ENCODE data around the gene CD209.
"Not testable (repeated sequence)": the region's sequence is repeated elsewhere in the genome, so short reads cannot be mapped to it uniquely, and the experiment has no call there.

The CD209 gene

DNA sequence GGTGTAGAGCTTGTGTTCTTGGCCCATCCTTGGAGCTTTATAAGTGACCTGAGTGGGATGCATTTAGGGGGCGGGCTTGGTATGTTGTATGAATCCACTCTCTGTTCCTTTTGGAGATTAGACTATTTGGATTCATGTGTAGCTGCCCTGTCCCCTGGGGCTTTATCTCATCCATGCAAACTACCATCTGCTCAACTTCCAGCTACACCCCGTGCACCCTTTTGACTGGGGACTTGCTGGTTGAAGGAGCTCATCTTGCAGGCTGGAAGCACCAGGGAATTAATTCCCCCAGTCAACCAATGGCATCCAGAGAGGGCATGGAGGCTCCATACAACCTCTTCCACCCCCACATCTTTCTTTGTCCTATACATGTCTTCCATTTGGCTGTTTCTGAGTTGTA lies 21.8 kb upstream of the CD209 start:
- no peak for DNase-seq (ENCODE audit: low spot score)

DNA sequence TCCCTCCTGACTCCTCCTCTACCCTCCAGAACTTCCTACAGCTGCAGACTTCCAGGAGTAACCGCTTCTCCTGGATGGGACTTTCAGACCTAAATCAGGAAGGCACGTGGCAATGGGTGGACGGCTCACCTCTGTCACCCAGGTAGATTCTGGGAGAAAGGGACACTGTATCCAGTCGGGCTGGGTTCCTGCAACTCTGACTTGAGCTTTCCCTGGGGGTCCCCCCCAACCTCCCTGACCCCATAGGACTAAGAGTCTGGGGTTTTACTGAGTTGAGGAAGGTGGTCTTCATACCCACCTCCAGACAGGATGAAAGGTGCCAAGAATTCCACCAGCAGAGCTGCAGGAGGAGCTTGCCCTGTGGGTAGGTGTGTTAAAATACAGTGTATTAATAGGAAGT lies 20.2 kb upstream of the CD209 start:
- no peak for DNase-seq (ENCODE audit: low spot score)

DNA sequence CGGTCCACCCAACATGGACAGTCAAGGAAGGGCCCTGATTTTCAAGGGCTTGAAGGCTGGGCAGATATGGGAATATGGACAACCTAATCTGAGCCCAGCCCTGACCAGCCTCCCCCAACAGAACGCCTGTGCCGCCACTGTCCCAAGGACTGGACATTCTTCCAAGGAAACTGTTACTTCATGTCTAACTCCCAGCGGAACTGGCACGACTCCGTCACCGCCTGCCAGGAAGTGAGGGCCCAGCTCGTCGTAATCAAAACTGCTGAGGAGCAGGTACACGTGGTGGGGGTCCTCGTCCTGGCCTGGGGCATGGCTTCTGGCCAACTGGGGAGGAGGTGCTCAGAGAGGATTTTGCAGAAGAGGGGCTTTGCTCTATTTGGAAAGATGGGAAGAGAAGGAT lies 19.2 kb upstream of the CD209 start:
- DNase-seq (ENCODE audit: low spot score) = no peak

GRCh38 chr19:7765043-7765442 lies 17.7 kb upstream of the CD209 start:
- DNase-seq (ENCODE audit: low spot score) = not testable (repeated sequence)

DNA sequence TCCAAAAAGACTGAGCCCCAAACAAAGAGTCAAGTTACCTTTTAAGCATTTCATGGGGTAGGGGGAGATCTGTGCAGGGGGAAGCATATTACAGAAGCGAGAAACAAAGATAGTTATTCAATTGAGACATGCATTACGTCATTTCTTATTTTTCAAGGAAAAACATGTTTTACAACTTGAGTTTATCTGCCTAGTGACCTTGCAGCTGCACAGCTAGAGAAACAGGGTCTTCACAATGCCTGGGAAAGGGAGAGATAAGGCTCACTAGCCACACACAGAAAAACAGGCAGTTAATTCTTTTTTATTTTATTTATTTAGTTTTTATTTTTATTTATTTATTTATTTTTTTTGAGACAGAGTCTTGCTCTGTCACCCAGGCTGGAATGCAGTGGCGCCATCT lies 16.8 kb upstream of the CD209 start:
- DNase-seq (ENCODE audit: low spot score) = not testable (repeated sequence)

DNA sequence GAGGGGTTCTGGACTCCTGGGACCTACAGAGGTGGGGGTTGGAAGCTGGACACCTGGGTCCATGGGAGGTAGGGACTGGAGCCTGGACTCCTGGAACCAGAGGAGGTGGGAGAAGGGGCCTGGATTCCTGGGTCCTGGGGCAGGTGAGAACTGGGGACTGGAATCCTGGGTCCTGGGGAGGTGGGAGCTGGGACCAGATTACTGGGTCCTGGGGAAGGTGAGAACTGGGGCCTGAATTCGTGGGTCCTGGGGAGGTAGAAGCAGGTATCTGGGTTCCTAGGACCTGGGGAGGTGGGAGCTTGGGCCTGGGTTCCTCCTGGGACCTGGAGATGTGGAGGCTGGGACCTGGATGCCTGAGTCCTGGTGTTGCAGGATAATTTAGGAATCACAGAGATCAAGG lies 16.4 kb upstream of the CD209 start:
- DNase-seq (ENCODE audit: low spot score) = no peak

DNA sequence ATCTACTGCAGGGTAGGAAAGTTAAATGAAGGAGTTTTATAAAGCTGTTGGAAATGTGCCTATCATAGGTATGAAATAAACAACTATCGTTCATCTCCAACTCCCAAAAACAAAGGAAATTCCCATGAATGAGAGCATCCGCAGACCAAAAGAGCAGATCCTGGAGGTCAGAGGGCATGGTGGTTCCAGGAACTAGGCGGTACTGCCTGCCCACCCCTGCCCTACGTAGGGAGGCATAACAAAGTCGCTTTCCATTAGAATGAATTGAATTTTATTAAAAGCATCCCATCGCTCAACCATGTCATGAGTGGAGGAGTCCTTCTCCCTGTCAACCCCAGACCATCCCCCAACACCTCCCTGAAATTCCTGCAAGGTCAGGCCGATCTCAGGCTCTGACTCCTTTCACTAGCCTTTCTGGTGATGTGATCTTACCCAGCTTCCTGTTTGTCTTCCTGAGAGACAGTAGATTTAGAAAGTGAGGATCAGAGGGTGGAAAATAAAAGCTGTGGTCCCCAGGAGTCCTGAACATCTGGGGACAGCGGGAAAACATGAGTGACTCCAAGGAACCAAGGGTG lies 15.5 kb upstream of the CD209 start, which contains the start of gene CLEC4M:
Gene CLEC4M, plus strand, starts transcription at position 525 of the 575 bp plus-strand sequence. Its CDS starts 24 bp downstream, at position 549.
- DNase-seq (ENCODE audit: low spot score) = no peak

DNA sequence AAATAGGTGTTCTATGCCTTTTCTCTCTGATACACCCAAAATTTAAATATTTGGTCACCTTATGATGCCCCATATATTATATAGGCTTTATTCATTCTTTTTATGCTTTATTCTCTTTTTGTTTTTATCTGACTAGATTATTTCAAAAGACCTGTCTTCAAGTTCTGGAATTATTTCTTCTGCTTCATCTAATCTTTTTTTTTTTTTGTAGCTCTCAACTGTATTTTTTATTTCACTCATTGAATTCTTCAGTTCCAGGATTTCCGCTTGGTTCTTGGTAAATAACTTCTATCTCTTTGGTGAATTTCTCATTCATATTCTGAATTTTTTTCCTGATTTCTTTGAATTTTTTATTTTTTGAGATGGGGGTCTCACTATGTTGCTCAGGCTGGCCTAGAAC lies 11.8 kb upstream of the CD209 start:
- no peak for DNase-seq (ENCODE audit: low spot score)

- DNase-seq (ENCODE audit: low spot score) = no peak
Measured at GRCh38 chr19:7757358-7757757, 10.0 kb upstream of the CD209 start.

DNA sequence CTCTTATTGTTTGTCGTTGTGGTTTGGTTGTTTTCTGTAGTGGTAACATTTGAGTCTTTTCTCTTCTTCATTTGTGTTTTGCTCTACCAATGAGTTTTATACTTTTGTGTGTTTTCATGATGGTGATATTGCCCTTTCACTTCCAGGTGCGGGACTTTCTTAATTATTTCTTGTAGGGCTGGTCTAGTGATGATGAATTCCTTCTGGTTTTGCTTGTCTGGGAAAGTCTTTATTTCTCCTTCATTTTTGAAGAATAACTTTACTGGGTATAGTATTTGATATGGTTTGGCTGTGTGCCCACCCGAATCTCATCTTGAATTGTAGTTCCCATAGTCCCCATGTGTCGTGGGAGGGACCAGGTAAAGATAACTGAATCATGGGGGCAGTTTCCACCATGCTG lies 8.9 kb upstream of the CD209 start:
- no peak for DNase-seq (ENCODE audit: low spot score)

DNA sequence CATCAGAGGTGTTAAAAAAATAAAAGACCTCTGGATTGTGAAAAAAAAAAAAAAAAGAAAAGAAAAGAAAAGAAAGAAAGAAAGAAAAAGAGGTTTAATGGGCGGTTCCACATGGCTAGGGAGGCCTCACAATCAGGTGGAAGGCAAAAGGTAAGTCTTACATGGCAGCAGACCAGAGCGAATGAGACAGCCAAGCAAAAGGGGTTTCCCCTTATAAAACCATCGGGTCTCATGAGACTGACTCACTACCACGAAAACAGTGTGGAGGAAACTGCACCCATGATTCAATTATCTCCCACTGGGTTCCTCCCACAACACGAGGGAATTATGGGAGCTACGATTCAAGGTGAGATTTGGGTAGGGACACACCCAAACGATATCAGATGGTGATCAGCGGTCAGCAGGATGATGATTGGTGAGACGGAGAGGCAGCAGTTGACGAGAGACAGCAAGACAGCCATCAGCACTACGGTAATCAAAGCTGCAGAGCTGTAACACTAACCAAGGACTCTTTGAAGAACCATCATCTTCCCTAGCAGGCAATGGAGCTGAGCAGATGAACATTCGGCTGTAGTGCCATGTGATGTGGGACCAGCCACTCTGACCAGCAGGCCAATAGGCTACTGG lies 3.9 kb upstream of the CD209 start:
- DNase-seq (ENCODE audit: low spot score) = no peak

DNA sequence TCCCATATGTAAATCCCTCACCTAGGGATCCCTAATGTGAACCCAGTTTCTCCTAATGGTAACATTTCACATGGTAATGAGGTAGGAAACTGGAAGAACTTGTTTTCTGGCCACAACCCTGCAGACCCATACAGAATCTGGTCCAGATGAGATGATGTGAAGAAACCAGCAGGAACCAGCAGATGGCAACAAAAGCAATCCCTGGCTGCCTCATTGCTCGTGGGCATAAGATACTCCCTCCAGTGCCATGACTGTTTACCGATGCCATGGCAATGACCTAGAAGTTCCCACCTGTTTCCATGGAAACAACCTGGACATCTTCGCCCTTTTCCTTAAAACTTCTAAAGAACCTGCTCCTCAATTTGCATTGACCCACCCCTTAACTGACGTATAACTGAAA lies 1.4 kb upstream of the CD209 start:
- no peak for DNase-seq (ENCODE audit: low spot score)

- no peak for DNase-seq (ENCODE audit: low spot score)
Measured at GRCh38 chr19:7748171-7748570, 837 bp upstream of the CD209 start.

DNA sequence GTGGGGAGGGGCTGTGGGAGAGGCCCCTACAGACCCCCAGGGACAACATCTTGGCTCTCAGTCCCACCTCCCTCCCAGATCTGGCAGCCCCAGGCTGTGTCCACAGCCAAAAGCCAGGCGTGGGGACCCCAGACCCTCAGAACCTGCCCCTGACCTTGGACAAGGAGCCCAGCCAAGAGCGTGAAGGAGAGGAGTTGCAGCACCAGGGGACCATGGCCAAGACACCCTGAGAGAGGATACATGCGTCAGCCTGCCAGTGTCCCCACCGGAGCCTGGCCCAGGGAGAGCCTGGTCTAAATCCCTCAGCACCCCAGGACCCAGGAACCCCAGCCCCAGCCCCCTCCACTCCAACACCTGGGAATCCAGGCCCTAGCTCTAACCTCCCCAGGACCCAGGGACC lies 1.0 kb downstream of the CD209 start:
- DNase-seq (ENCODE audit: low spot score) = not testable (repeated sequence)

DNA sequence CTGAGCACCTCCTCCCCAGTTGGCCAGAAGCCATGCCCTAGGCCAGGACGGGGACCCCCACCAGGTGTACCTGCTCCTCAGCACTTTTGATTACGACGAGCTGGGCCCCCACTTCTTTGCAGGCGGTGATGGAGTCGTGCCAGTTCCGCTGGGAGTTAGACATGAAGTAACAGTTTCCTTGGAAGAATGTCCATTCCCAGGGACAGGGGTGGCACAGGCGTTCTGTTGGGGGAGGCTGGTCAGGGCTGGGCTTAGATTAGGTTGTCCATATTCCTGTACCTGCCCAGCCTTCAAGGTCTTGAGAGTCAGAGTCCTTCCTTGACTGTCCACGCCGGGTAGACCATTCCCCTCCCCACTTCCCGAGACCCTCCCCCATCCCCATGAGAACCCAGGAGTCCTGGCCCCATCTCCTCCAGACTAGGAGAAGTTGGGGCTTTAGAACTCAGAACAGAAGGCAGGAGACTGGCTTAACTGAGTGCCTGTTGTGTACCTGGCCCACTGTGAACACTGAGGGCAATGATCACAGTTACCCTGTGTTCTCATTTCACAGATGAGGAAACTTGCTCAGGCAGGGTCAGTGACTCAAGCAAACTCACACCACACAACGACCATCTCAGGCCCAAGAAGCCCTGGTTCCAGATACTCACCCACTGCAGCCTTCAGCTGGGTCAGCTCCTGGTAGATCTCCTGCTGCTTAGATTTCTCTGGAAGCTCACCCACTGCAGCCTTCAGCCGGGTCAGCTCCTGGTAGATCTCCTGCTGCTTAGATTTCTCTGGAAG lies 2.3 kb downstream of the CD209 start:
- DNase-seq (ENCODE audit: low spot score) = no peak

DNA sequence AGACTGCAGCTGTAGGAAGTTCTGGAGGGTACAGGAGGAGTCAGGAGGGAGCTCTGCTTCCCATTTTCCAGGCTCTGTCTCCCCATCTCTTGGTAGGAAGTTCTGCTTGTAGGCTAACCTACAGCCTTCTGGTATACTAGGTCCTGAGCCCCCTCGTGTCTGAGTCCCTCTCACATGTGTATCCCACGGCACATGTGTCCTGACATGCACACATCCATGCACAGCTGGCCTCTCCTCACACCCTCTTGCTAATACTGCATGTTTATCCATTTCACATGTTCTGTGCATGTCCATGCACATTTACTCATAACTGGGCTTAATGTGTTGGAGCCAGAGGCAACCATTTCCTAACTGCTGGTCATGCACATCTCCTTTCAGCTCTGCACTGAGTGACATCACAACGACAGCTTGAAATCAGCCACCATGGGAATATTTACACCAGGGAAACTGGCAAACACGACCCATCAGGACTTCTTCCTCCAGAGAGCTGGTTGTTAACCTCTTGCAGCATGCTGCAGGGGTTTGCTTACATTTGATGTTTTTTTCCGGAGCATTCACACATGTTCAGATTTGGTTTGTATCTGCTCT lies 3.0 kb downstream of the CD209 start:
- no peak for DNase-seq (ENCODE audit: low spot score)

- DNase-seq (ENCODE audit: low spot score) = no peak
Measured at GRCh38 chr19:7743425-7743841, 3.9 kb downstream of the CD209 start.

DNA sequence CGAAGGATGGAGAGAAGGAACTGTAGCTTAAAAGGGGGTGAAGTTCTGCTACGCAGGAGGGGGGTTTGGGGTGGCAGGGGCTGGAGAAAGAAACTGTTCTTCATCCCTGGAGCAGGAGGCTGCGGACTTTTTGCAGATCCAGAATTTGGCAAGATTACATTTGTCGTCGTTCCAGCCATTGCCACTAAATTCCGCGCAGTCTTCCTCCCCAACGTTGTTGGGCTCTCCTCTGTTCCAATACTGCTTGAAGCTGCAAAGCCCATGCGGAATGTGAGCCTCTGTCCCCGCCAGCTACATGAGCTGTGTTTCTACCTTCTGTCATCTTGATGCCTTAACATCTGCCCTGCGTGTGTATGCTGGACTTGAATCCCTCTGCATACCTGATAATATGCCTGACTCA lies 4.3 kb downstream of the CD209 start:
- no peak for DNase-seq (ENCODE audit: low spot score)

DNA sequence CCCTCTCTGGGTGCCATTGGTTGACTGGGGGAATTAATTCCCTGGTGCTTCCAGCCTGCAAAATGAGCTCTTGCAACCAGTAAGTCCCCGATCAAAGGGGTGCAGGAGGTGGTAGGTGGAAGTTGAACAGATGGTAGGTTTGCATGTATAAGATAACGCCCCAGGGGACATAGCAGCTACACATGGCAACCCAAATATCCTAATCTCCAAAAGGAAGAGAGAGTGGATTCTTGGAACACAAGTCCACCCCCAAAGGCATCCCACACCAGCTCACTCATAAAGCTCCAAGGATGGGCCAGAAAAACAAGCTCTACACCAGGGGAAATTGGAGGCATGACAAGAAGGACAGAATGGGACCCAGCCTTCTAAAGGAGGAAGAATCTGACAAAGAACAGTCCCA lies 4.8 kb downstream of the CD209 start:
- no peak for DNase-seq (ENCODE audit: low spot score)

DNA sequence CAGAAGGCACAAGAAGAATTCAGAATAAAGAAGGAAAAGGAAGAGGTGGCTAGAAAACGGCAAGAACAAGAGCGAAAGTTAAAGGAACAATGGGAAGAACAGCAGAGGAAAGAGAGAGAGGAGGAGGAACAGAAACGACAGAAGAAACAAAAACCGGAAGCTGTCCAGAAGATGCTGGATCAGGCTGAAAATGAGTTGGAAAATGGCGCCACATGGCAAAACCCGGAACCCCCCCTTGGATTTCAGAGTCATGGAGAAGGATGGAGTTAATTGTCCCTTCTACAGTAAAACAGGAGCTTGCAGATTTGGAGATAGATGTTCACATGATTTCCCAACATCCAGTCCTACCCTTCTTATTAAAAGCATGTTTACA lies 6.7 kb downstream of the CD209 start:
- no peak for DNase-seq (ENCODE audit: low spot score)

- DNase-seq (ENCODE audit: low spot score) = no peak
Measured at GRCh38 chr19:7739801-7740681, 7.3 kb downstream of the CD209 start.

GRCh38 chr19:7739211-7739755 lies 8.1 kb downstream of the CD209 start:
- no peak for DNase-seq (ENCODE audit: low spot score)
